H1 (cell line): ENCODE results near the gene MACROD2. TPM values are rescaled to one million over a fixed set of nuclear protein-coding genes. Genes with fewer than 3 reads are reported as not detected.

ENCODE experiments used
- CTCF ChIA-PET: fragments of 300-600 bp; sonication (Branson Sonifier 250); formaldehyde crosslinking; loops from one replicate; lab custom pipeline; 2021; ENCODE audit not compliant: partially characterized antibody; lab: Charles Lee
- POLR2A ChIA-PET: fragments of 300-600 bp; sonication (Branson Sonifier 250); formaldehyde crosslinking; loops from one replicate; lab custom pipeline; 2021; ENCODE audit warnings: inconsistent platforms; ENCODE audit not compliant: partially characterized antibody; lab: Charles Lee
- DNase-seq, 2 experiments: peaks; one replicate each; pipeline versions ENCODE4 v3.0.0 to v3.0.0-alpha.2; 2010 to 2022; ENCODE audit warnings: low spot score in 2 of 2, low read depth in 1 of 2, mixed read lengths in 1 of 2
- FAIRE-seq: peaks from 2 replicates; lab custom pipeline; 2011; peaks lifted over from hg19 to GRCh38; lab: Jason Lieb, UNC
- H2AFZ ChIP-seq: 2 replicates; pipeline ENCODE4 v1.8.1; 2012; ENCODE audit warnings: low read length, inconsistent platforms
- H2AK5ac ChIP-seq: 2 replicates; pipeline ENCODE4 v1.6.1; 2013; ENCODE audit warnings: low read depth, low read length
- H2BK120ac ChIP-seq: replicated peaks from 2 replicates; pipeline ENCODE3; 2013; ENCODE audit warnings: low read depth, low read length, inconsistent platforms
- H2BK12ac ChIP-seq: 2 replicates; pipeline ENCODE4 v1.6.1; 2013; ENCODE audit warnings: low read depth, low read length
- H2BK15ac ChIP-seq: 2 replicates; pipeline ENCODE4 v1.6.1; 2013; ENCODE audit warnings: low read length
- H2BK20ac ChIP-seq: 2 replicates; pipeline ENCODE4 v1.6.1; 2013; ENCODE audit warnings: low read length
- H2BK5ac ChIP-seq: 2 replicates; pipeline ENCODE4 v1.6.1; 2013; ENCODE audit warnings: low read depth, low read length
- H3K14ac ChIP-seq: 2 replicates; pipeline ENCODE4 v1.6.1; 2013; ENCODE audit warnings: inconsistent platforms; ENCODE audit not compliant: insufficient read length
- H3K18ac ChIP-seq: 2 replicates; pipeline ENCODE4 v1.6.1; 2013; ENCODE audit warnings: low read length; ENCODE audit errors: extremely low read depth
- H3K23ac ChIP-seq: 2 replicates; pipeline ENCODE4 v1.6.1; 2013; ENCODE audit warnings: inconsistent platforms; ENCODE audit not compliant: insufficient read length
- H3K23me2 ChIP-seq: 2 replicates; pipeline ENCODE4 v1.6.1; 2013; ENCODE audit warnings: low read depth, low read length
- H3K27ac ChIP-seq: 2 replicates; pipeline ENCODE4 v1.6.1; 2011; ENCODE audit warnings: low read depth, low read length, inconsistent platforms
- H3K27me3 ChIP-seq, 4 experiments: replicated peaks in 1 of 4; 1 replicate in 1 of 4; 2 replicates in 3 of 4; pipeline versions ENCODE4 v1.6.1 to v1.8.1; 2011 to 2013; ENCODE audit warnings: low read length in 3 of 4, mild to moderate bottlenecking in 3 of 4, inconsistent platforms in 2 of 4, mixed read lengths in 2 of 4, moderate library complexity in 1 of 4; ENCODE audit not compliant: control insufficient read depth in 3 of 4, insufficient read depth in 3 of 4; ENCODE audit errors: extremely low read depth in 1 of 4
- H3K36me3 ChIP-seq, 4 experiments: 2 replicates each; pipeline versions ENCODE4 v1.6.1 to v1.8.1; 2011 to 2013; ENCODE audit warnings: mild to moderate bottlenecking in 4 of 4, low read length in 3 of 4, moderate library complexity in 2 of 4, control low read depth in 1 of 4, inconsistent platforms in 1 of 4; ENCODE audit not compliant: insufficient read depth in 4 of 4, control insufficient read depth in 2 of 4
- H3K4ac ChIP-seq: replicated peaks from 2 replicates; pipeline ENCODE3; 2013; ENCODE audit warnings: low read length, low read depth, mixed read lengths, inconsistent platforms; ENCODE audit not compliant: insufficient read length
- H3K4me1 ChIP-seq, 4 experiments: replicated peaks in 1 of 4; 1 replicate in 1 of 4; 2 replicates in 3 of 4; pipeline versions ENCODE4 v1.6.1 to v1.8.1; 2011 to 2013; ENCODE audit warnings: low read length in 3 of 4, inconsistent platforms in 2 of 4, mixed read lengths in 1 of 4; ENCODE audit not compliant: insufficient read depth in 4 of 4, control insufficient read depth in 3 of 4
- H3K4me2 ChIP-seq, 2 experiments: 2 replicates each; pipeline versions ENCODE4 v1.6.1 to v1.8.1; 2011 to 2013; ENCODE audit warnings: low read depth in 2 of 2, low read length in 2 of 2, control low read depth in 1 of 2, inconsistent platforms in 1 of 2, mild to moderate bottlenecking in 1 of 2; ENCODE audit not compliant: insufficient read depth in 1 of 2
- H3K4me3 ChIP-seq, 4 experiments: fragments of 200-600, 300-600 bp in 1 of 4; sonication (generic), shearing (Covaris generic), sonication (Bioruptor Twin) in 1 of 4; 2 replicates each; pipeline versions ENCODE4 v1.5.1 to v1.8.1; 2011 to 2016; ENCODE audit warnings: low read length in 4 of 4, low read depth in 3 of 4, control low read depth in 2 of 4, inconsistent platforms in 2 of 4, mild to moderate bottlenecking in 2 of 4, mixed read lengths in 1 of 4, moderate library complexity in 1 of 4; ENCODE audit not compliant: insufficient read depth in 2 of 4; ENCODE audit errors: extremely low read depth in 1 of 4
- H3K56ac ChIP-seq: replicated peaks from 2 replicates; pipeline ENCODE3; 2013; ENCODE audit warnings: low read depth, mild to moderate bottlenecking, mixed read lengths, low read length, inconsistent platforms; ENCODE audit not compliant: insufficient read length
- H3K79me1 ChIP-seq: 2 replicates; pipeline ENCODE4 v1.6.1; 2013; ENCODE audit warnings: low read depth, low read length, control low read depth
- H3K79me2 ChIP-seq, 2 experiments: 2 replicates each; pipeline versions ENCODE4 v1.6.1 to v1.8.1; 2012 to 2013; ENCODE audit warnings: low read length in 2 of 2, mild to moderate bottlenecking in 2 of 2, inconsistent platforms in 1 of 2; ENCODE audit not compliant: insufficient read depth in 2 of 2, control insufficient read depth in 1 of 2
- H3K9ac ChIP-seq, 4 experiments: replicated peaks in 1 of 4; 1 replicate in 1 of 4; 2 replicates in 3 of 4; pipeline versions ENCODE4 v1.6.1 to v1.8.1; 2011 to 2013; ENCODE audit warnings: low read depth in 3 of 4, low read length in 3 of 4, control low read depth in 2 of 4, mild to moderate bottlenecking in 2 of 4, moderate library complexity in 2 of 4, inconsistent platforms in 1 of 4; ENCODE audit errors: extremely low read depth in 1 of 4
- H3K9me3 ChIP-seq, 2 experiments: 2 replicates each; pipeline versions ENCODE4 v1.6.1 to v1.8.1; 2012 to 2013; ENCODE audit warnings: mild to moderate bottlenecking in 2 of 2, moderate library complexity in 2 of 2, control low read depth in 1 of 2, inconsistent platforms in 1 of 2, low read depth in 1 of 2, low read length in 1 of 2, mixed read lengths in 1 of 2; ENCODE audit not compliant: insufficient read depth in 2 of 2
- H4K20me1 ChIP-seq, 2 experiments: replicated peaks in 1 of 2; 2 replicates each; pipeline versions ENCODE3 to v1.8.1; 2011 to 2013; ENCODE audit warnings: inconsistent platforms in 2 of 2, low read length in 2 of 2, mild to moderate bottlenecking in 1 of 2; ENCODE audit not compliant: insufficient read depth in 2 of 2, control insufficient read depth in 1 of 2
- H4K5ac ChIP-seq: 2 replicates; pipeline ENCODE4 v1.6.1; 2013; ENCODE audit warnings: low read length, low read depth, mixed read lengths, inconsistent platforms; ENCODE audit not compliant: insufficient read length
- H4K8ac ChIP-seq: 2 replicates; pipeline ENCODE4 v1.8.0; 2013; ENCODE audit warnings: mild to moderate bottlenecking, moderate library complexity, low read length, inconsistent platforms; ENCODE audit not compliant: insufficient read depth; ENCODE audit errors: extremely low read depth
- H4K91ac ChIP-seq: replicated peaks from 2 replicates; pipeline ENCODE3; 2013; ENCODE audit warnings: low read length, mixed read lengths, inconsistent platforms; ENCODE audit not compliant: insufficient read length
- BACH1 ChIP-seq: IDR thresholded peaks from 2 replicates; pipeline ENCODE4 v1.6.1; 2012; ENCODE audit warnings: low read length, improper control_type of control experiment
- HDAC6 ChIP-seq: IDR thresholded peaks from one replicate; pipeline ENCODE4 v1.7.1; 2012; ENCODE audit warnings: low read depth, mild to moderate bottlenecking, inconsistent platforms, low read length, moderate library complexity
- TBP ChIP-seq: IDR thresholded peaks from 2 replicates; pipeline ENCODE4 v1.6.1; 2011; ENCODE audit warnings: low read depth, low read length, improper control_type of control experiment
- TCF12 ChIP-seq: IDR thresholded peaks from 2 replicates; pipeline ENCODE4 v1.6.1; 2011; ENCODE audit warnings: low read depth, mild to moderate bottlenecking, low read length
- YY1 ChIP-seq: IDR thresholded peaks from 2 replicates; pipeline ENCODE4 v1.6.1; 2011; ENCODE audit warnings: low read depth, mild to moderate bottlenecking, low read length
- WGBS, 2 experiments: shearing (Covaris generic) in 1 of 2; methylation state at CpG; one replicate each; pipeline versions ENCODE4 v1.1.6 to v1.1.7; 2013 to 2015; ENCODE audit warnings: low lambda C conversion rate in 2 of 2, mixed read lengths in 2 of 2, inconsistent platforms in 1 of 2, low coverage in 1 of 2, missing lambda C conversion rate in 1 of 2; ENCODE audit not compliant: insufficient replicate concordance in 2 of 2, insufficient coverage in 1 of 2, insufficient read length in 1 of 2; ENCODE audit errors: extremely low coverage in 1 of 2, missing lambda C conversion rate in 1 of 2; 5-methylcytosine and 5-hydroxymethylcytosine counted together
- polyA plus RNA-seq, 7 experiments: library from polyadenylated mRNA; depleted of rRNA in 3 of 7; stranded (reverse) in 5 of 7; unstranded in 2 of 7; fragments of >200 nt in 5 of 7; fragments of 200-250 nt in 2 of 7; gene quantifications; 1 replicate in 5 of 7; 2 replicates in 1 of 7; 4 replicates in 1 of 7; pipeline versions ENCODE4 v1.2.1 to v1.2.3, GENCODE V29; 2011 to 2013; ENCODE audit warnings: missing spikeins in 2 of 7, mixed read lengths in 2 of 7
- total RNA-seq: library from RNA; stranded (reverse); fragmentation: NEBNext Ultra II Directional; extraction: Animal tissue kit (Norgen Biotek cat#: 25700); gene quantifications from 2 replicates; pipeline ENCODE4 v1.2.1, GENCODE V29; 2021

The MACROD2 gene
- total and polyA plus RNA-seq, 2 of the 8 experiments (the other 6 are each of a cell fraction or from before 2014, with no cell fraction given) = 0.70 to 3.9 TPM

DNA sequence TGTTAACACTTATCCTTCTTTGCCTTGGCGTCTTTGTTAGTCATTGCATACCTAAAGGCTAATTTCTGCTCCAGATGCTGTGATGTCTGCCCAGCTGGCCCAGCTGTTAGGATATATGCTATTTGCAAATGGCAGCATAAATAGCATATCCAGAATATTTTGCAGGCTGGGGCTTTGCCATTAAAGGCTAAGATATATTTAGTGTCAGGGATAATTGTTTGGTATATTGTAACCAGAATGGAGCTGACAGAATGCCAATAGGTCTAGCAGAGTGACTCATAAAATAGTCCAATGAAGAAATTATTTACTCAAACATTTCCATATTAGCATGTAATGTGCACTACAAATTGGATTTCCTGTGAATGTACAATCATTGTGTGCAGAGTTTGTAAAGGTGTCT, 926.2 kb downstream of the MACROD2 start:
- H2BK120ac ChIP-seq = no peak overlapping the region
- H3K56ac ChIP-seq = no peak overlapping the region
- H3K27me3 ChIP-seq = no peaks in the 10 kb centered on the region
- H3K18ac ChIP-seq = no peak overlapping the region
- H4K5ac ChIP-seq = no peak overlapping the region
- TF ChIP-seq TCF12 (no peak), BACH1 (no peak), YY1 (no peak), TBP (no peak), HDAC6 (no peak)
- H3K9me3 ChIP-seq = no peaks in the 10 kb centered on the region
- no peak overlapping the region for H2AFZ ChIP-seq
- H3K4ac ChIP-seq = no peak overlapping the region
- no peak overlapping the region for H2AK5ac ChIP-seq
- H3K14ac ChIP-seq = no peak overlapping the region
- peaks cover 0 to 8% (median 0%) of the 10 kb centered on the region in 4 experiments; a peak in 4 of 7 replicates for H3K4me1 ChIP-seq
- no peak overlapping the region for H4K8ac ChIP-seq
- no peaks in the 10 kb centered on the region for H3K36me3 ChIP-seq
- H4K91ac ChIP-seq = no peak overlapping the region
- H3K79me1 ChIP-seq = no peaks in the 10 kb centered on the region
- POLR2A ChIA-PET = interaction anchor here (0.6 kb wide), 1 partner anchor 115 kb away, joined by 3 read pairs; no protein-coding TSS in a partner anchor
- H4K20me1 ChIP-seq = no peaks in the 10 kb centered on the region
- no peak overlapping the region for H2BK20ac ChIP-seq
- H2BK5ac ChIP-seq = no peak overlapping the region
- H3K4me2 ChIP-seq = no peak overlapping the region
- no peaks in the 10 kb centered on the region for H3K79me2 ChIP-seq
- WGBS, 2 experiments = 85% methylated on average over 1 of the region's 1 CpG; no CpG with 5 or more reads in 1 of the 2 experiments
- H3K23ac ChIP-seq = no peak overlapping the region
- H3K4me3 ChIP-seq = no peak overlapping the region
- CTCF ChIA-PET = interaction anchor here (1.1 kb wide), 1 partner anchor 11 kb away, joined by 3 read pairs; no protein-coding TSS in a partner anchor
- DNase-seq (no peak), FAIRE-seq (no peak)
- no peak overlapping the region for H2BK12ac ChIP-seq
- H3K23me2 ChIP-seq = peaks cover 1% of the 10 kb centered on the region; the same call in 1 of the 2 replicates
- H3K9ac ChIP-seq = no peak overlapping the region
- H3K27ac ChIP-seq = no peak overlapping the region
- H2BK15ac ChIP-seq = no peak overlapping the region
